ENCODE data around the gene SF3B3.
"Not testable (repeated sequence)": the region's sequence is repeated elsewhere in the genome, so short reads cannot be mapped to it uniquely, and the experiment has no call there.

Gene SF3B3

DNA sequence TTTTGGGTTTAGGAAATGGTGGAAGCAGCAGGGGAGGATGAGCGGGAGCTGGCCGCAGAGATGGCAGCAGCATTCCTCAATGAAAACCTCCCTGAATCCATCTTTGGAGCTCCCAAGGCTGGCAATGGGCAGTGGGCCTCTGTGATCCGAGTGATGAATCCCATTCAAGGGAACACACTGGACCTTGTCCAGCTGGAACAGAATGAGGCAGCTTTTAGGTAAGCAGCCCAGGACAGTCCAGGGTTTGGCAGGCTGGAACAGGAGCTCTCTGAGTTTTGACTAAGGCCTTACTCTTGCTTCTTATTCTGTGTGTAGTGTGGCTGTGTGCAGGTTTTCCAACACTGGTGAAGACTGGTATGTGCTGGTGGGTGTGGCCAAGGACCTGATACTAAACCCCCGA, 41.4 kb downstream of the SF3B3 start:
- DNase-seq (ENCODE audit: low read depth in 2 of 2) = no peak

DNA sequence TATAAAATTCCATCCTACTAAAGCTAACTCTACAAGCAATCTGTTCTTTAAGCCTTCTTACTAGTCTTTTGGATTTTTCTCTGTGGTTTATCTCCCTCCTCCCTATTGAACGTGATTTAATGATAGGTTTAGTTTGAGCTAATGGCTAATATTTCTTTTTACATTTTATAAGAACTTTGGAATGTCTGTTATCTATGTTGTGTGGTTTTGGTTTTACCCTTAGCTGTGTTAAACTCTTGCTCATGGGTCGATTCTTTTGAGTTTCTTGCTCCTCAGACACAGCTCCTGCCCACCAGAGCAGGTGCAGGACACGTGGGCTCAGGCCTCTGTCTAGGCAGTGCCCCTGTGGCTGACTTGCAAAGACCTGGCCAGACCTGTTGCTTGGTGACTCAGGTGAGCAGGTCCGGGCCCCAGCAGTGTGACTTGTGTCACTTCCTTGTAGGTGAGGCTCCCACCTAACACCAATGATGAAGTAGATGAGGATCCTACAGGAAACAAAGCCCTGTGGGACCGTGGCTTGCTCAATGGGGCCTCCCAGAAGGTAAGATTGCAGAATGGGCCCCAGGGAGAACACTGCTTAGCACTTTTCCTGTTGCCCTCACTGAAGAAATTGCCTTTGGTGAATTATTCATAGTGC, 45.1 kb downstream of the SF3B3 start:
- DNase-seq (ENCODE audit: low read depth in 2 of 2) = no peak

DNA sequence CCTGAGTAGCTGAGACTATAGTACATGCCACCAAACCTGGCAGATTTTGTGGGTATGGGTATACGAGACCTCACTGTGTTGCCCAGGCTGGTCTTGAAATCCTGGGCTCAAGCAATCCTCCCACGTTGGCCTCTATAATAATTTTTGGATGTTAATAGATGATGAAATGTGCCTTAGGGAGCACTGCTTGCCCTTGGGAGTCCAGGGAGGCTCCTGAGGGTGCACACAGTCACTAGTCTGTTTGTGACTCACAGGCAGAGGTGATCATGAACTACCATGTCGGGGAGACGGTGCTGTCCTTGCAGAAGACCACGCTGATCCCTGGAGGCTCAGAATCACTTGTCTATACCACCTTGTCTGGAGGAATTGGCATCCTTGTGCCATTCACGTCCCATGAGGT, 46.1 kb downstream of the SF3B3 start:
- no peak for DNase-seq (ENCODE audit: low read depth in 2 of 2)

DNA sequence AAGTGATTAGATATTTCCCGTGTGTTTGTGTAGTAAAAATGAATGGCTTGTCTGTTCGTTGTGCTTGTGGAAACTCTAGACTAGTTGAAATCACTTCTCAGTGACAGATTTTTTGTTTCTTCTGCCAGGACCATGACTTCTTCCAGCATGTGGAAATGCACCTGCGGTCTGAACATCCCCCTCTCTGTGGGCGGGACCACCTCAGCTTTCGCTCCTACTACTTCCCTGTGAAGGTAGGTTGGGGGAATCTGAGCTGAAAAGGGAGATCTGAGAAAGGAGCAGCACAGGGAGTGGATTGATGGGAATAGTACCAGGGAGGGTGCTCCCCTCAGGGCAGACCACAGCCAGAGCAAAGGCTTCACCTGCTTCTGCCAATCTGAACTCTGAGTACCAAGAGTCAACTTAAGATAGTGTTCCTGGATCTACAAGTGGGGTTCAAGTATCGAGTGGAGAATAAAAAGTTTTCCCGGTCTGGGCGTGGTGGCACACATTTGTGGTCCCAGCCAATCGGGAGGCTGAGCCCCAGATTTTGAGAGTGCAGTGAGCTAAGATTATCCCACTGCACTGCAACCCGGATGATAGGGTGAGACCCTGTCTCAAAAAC, 47.5 kb downstream of the SF3B3 start:
- no peak for DNase-seq (ENCODE audit: low read depth in 2 of 2)

DNA sequence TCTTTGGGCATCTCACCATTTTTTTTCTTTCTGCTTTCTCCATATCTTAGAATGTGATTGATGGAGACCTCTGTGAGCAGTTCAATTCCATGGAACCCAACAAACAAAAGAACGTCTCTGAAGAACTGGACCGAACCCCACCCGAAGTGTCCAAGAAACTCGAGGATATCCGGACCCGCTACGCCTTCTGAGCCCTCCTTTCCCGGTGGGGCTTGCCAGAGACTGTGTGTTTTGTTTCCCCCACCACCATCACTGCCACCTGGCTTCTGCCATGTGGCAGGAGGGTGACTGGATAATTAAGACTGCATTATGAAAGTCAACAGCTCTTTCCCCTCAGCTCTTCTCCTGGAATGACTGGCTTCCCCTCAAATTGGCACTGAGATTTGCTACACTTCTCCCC, 48.0 kb downstream of the SF3B3 start:
- DNase-seq (ENCODE audit: low read depth in 2 of 2) = no peak

DNA sequence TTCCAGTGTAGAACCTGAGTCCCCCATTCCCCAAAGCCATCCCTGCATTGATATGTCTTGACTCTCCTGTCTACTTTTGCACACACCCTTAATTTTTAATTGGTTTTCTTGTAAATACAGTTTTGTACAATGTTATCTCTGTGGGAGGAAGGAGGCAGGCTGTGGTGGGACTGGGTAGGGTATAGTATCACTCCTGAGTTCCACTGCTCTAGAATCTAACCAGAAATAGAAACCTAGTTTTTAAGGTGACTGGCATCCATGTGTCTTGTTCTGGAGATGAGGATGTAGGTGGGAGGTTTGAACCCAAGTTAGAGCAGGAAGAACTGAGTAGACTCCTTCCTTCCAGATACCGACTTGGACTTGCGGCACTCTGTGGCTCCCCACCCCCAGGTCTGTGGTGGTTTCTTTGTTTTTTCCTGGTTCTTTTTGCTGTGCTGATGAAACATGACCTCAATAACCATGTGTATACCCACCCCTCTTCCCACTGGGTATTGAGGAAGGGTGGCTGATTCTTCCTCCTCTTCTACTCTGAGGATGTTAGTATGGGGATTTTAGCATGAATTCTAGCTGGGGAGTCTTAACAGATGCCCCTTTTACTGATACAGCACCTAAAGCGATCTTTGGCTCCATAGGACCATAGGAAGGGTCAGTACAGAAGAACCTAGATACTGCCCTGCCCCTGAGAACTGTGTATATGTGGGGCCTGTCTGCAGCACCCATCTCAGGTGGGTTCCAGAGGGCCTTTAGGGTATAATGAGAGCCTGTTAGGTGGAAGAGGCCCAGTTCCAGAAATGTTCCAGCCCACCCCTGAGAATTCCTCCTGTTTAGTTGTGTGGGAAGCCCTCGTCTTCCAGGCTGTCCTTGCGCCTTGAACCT, 48.7 kb downstream of the SF3B3 start:
- DNase-seq (ENCODE audit: low read depth in 2 of 2) = no peak

DNA sequence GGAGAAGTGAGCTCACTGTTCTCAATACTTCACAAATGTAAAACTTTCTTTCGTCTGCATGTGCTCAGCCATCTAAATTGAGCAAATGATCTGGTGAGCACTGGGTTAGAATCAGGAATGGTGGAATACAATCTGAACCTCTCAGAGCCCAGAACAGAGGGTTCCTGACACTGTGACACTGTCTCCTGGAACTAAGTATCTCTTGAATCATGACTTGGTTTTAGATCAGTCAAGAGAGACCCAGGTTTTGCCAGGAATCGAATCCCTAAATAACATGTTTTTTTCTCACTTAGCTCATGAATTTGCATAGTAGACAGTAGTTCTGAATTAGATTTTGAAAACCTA, 49.3 kb downstream of the SF3B3 start:
- no peak for DNase-seq (ENCODE audit: low read depth in 2 of 2)

DNA sequence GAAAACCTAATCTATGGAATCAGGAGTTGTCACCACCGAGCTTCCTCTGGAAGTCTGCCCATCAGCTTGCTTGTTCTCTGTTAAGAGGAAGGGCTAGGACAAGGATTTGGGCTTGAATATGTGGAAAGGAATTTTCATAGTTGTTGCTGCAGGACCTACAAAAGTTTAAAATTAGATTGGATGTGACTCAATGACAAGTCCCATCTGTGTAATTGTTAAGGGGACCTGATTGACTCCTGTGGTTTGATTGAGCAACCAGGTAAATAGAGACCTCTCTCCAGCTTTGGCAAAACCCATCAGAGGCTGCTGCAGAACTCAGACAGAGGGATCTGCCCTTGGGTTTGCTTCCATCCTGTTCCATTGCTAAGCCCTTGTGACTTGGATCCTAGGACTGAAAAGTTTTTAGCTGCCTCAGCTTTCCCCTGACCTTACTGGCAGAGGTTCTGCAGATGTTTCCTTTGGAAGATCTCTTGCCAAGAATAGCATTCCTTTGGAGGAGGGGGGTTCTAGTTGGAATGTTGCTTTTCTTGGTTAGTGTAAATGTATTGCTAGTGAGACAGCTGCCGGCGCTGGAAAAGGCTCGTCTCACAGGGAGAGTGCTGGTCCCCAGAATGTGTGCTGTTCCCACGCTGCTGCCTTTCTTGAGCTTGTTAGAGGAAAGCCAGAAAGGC, 50.0 kb downstream of the SF3B3 start:
- DNase-seq (ENCODE audit: low read depth in 2 of 2) = no peak

DNA sequence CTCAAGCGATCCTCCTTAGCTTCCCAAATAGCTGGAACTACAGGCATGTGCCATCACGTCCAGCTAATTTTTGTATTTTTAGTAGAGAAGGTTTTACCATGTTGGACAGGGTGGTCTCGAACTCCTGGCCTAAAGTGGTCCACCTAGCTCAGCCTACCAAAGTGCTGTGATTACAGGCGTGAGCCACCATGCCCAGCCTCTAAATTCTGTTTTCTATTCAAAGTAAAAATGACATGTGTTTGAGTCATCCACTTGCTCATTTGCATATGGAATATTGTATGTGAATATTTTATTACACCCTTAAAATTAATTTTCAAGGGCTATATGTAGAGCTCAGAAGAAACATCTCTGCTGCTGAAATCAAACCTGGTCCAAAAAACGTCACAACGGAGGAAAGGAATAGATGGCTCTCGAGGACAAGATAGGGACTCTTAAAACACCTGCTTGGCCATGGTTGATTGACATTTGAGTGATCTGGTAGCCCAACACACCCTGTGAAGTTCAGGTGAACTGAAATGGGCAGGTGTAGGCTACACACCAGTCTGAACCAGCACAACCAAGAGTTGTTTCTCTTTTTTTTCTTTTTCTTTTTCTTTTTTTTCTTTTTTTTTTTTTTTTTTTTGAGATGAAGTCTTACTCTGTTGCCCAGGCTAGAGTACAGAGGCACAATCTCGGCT, 51.1 kb downstream of the SF3B3 start:
- no peak for DNase-seq (ENCODE audit: low read depth in 2 of 2)

DNA sequence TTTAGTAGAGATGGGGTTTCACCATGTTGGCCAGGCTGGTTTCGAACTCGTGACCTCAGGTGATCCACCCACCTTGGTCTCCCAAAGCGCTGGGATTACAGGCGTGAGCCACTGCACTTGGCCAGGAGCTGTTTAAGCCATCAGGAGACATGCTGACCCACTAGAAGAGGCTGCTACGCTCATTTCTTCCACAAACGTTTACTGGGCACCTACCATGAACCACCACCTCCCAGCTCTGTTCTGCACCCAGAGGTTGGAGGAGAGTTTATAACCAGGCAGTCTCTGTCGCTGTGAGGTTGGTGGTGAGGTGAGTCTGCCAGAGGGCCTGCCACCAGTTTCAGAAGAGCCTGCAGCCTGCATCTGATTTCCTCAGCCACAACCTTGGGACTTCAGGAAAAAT, 51.8 kb downstream of the SF3B3 start:
- DNase-seq (ENCODE audit: low read depth in 2 of 2) = no peak

DNA sequence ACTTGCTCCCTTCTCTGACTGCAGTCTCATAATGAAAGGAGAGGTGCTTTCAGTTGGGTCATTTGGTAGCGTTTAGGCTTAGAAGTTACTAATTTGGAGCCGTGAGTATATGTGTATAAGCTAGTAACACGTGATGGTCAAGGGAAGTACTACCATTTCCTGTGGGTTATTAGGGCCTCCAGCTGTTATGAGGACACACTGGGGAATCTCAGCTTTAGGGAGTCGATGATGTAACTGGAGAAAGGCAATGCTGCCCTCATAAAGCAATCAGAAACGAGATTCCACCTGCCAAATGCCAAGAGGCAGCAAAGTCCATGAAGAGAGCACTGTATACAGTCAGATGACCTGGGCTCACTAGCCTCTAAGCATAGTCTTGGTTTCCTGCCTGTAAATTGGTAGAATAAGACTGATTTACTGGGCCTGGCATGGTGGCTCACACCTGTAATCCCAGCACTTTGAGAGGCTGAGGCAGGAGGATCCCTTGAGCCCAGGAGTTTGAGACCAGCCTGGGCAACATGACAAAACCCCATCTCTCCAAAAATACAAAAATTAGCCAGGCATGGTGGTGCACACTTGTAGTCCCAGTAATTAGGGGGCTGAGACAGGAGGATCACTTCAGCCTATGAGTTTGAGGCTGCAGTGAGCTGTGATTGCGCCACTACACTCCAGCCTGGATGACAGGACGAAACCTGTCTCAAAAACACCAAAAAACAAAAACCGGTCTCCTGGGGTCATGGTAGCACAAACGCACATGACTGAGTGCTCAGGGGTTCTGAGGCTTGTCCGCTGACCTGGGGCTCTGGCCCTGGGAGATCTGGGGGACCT, 53.0 kb downstream of the SF3B3 start:
- no peak for DNase-seq (ENCODE audit: low read depth in 2 of 2)

DNA sequence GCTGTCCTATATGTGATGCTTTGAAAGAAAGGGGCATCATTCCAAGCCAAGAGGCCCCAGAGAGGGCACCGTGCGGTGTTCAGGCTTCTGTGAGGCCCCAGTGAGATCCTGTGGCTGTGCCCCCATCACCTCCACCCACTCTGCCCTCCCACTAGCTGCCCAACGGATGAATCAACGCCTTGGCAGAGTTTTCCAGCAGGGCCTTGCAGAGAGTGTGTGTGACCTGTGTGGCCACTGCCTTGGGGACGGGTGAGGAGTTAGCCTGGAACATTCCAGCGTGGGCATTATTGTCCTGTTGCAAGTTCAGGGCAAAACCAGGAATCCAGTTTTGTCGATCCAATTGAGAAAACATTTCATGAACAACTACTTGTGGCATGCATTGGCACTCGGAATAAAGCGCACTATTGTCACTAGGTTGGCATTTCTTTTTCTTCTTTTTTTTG, 53.7 kb downstream of the SF3B3 start:
- DNase-seq (ENCODE audit: low read depth in 2 of 2) = no peak

DNA sequence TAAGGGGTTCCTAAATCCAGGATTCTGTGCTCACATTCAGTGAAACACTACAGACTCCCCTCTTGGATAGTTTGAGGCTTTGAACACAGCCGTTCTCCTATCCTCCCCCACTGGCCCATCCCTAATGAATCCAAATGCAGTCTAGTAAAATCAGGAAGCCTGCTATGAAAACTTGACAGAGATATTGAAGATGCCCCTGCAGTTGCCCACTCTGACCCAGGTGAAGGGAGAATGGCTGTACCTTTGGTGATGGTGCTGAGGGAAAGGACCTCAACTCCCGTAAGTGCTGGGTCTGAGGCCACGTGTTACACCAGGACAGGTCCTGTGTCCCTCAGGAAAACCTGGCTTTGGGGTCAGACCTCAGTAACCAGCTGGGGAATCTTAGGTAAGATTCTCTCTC, 54.4 kb downstream of the SF3B3 start:
- no peak for DNase-seq (ENCODE audit: low read depth in 2 of 2)

DNA sequence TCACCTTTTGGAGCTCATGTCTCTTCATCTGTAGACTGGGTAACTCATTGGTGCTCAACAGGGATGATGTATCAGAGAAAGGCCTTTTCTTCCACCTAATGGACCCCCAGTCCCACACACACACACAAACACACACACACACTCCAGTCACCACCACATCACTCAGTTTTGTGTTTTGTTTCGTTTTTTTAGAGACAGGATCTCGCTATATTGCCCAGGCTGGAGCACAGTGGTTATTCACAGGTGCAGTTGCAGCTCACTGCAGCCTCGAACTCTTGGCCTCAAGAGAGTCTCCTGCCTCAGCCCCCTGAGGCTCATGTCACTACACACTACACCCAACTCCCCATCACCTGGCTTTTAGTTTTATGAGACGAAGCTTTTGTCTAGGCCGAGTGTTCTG, 55.6 kb downstream of the SF3B3 start:
- no peak for DNase-seq (ENCODE audit: low read depth in 2 of 2)

DNA sequence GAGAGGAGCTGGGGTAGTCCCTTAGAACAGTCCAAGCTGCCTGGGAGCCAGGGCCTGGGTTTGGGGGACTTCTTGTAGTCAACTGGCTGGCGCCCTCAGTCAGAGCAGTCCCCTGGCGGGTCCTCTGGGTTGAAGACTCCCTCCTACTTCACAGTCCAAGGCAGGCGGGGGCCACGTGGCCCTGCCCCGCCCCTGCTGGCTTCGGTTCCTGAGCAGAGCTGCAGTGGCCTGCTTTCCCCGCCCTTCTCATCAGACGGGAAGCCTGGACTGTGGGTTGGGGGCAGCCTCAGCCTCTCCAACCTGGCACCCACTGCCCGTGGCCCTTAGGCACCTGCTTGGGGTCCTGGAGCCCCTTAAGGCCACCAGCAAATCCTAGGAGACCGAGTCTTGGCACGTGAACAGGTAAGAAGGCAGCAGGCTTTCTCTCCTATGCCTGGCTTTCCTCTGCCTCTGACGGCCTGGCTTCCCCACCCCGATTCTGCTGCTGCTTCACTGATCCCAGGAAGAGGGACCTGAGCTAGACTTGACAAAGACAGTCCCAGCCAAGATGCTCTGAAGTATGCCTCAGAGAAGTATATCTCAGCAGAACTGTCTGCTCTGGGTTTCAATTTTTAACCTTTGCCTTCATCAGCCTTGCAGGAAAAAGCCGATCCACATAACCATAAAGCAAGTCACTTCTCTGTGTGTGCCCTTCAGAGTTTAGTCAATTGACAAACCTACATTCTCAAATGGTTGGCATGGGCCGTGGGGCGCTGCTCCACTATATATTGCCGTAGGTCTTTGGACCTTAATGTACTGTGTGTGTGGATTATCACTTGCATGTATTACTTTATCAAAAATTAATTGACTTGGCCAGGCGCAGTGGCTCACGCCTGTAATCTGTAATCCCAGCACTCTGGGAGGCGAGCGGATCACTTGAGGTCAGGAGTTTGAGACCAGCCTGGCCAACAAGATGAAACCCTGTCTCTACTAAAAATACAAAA, 56.3 kb downstream of the SF3B3 start:
- DNase-seq (ENCODE audit: low read depth in 2 of 2) = no peak

DNA sequence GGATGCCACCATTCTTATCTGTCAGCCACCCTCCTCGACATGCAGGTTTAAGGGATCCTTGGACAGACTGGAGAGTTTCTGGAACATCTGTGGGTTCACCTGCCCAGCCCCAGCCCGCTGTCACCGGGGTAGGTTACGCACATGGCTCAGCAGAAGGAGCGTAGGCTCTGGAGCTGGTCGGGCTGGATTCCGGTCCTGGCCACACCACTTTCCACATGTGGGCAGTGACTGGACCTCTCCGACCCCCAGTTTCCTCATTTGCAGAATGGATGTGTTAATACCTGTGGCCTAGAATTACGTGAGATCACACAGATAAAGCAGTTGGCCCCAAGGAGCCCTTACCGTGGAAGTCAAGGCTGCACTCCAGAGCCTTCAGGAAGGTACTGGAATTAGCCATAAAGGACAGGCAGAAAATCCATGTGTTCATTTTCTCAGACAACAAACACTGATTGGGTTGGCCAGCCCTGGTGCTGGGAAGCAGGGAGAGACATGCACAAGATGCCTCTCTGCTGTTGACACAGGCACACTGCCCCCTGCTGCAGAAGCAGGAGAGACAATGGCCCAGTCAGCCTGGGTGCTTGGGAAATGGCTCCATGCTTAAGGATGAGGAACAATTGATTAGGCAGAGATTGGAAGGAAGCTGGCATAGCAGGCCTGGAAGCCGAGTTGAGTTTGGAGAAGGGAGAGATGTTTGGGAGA, 58.8 kb downstream of the SF3B3 start:
- DNase-seq (ENCODE audit: low read depth in 2 of 2) = no peak

DNA sequence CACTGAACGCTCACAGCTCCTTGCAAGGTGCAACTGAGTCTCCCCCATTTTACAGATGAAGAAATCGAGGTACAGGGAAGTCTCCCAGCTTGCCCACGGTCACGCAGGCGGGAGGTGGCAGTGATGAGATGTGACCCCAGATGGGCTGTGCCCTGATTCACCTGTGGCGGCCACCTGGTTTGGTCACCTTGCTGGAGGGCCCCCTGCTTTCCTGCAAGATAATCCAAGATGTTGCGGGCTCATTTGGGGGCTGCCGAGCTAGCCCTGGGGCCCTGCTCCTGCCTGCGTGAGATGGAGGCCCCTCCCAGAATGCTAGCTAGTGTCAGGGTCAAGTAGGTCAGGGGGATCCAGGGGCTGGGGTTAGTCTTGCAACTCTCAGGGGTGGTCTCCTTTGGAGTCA, 63.1 kb downstream of the SF3B3 start:
- DNase-seq (ENCODE audit: low read depth in 2 of 2) = no peak

DNA sequence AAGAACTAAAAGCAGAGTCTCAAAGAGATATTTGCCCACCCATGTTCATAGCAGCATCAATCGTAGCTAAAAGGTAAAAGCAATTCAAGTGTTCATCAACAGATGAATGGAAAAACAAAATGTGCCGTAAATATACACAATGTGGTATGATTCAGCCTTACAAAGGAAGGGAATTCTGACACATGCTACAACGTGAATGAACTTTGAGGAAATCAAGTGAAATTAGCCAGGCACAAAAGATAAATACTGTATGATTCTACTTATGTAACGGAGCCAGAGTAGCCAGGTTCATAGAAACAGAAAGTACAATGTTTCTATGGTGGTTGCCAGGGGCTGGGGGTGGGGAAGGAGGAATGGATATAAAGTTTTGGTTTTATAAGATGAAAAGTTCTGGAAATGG, 64.9 kb downstream of the SF3B3 start:
- DNase-seq (ENCODE audit: low read depth in 2 of 2) = no peak

DNA sequence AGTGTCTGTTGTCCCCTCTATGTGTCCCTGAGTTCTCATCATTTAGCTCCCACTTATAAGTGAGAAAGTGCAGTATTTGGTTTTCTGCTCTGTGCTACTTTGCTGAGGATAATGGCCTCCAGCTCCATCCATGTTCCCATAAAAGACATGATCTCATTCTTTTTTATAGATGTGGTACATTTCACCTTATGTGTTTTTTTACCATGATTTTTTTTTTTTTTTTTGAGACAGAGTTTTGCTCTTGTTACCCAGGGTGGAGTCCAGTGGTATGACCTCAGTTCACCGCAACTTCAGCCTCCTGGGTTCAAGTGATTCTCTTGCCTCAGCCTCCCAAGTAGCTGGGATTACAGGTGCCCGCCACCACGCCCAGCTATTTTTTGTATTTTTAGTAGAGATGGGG, 65.8 kb downstream of the SF3B3 start:
- DNase-seq (ENCODE audit: low read depth in 2 of 2) = not testable (repeated sequence)

All from stimulated activated CD8-positive, alpha-beta memory T cell treated with anti-CD3 and anti-CD28 coated beads, Interleukin-7, amount 100 ng/mL, for 4 hours (primary cell).